ENCODE results near the gene CADPS2. TPM values are rescaled to one million over a fixed set of nuclear protein-coding genes. Genes with fewer than 3 reads are reported as not detected.
"Not testable (repeated sequence)": the region's sequence is repeated elsewhere in the genome, so short reads cannot be mapped to it uniquely, and the experiment has no call there.

Gene CADPS2
- total RNA-seq, 1 donor: 27.2 TPM

DNA sequence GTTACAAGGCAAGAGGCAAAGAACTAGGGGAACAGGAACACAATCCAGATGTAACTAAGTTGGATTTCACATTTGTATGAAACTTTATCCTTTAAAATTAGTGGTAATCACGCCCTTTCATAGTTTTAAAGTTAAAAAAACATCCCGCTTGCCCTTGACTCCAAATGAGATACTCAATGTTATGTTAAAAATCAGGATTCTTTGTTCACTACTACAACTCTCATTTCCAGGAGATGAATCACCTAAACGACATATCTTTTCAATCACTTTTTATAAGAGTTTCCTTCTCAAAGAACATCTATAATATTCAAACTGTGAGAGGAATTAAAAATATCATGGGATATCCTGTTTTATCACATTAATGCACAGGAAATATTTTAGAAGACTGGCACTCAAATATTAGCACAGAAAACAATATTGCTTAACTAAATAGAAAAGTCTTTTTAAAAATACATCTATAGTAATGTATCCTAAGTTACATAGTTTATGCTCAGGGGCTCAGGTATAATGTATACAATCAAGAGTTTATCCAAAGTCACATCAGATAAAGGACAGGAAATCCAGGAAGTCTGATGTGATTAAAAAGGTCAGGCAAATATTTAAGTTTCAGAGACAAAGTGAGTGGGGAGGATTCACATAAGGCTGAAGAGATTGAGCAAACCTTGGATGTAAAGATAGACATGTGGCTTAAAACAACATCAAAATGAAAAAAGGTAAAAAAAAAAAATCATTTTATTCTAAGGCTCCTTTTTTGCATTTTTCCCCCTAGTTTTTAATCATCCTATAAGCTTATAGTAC, 41.9 kb downstream of the CADPS2 start:
- DNase-seq (ENCODE audit: low read depth): no peak
- TF ChIP-seq, protein P1, sequence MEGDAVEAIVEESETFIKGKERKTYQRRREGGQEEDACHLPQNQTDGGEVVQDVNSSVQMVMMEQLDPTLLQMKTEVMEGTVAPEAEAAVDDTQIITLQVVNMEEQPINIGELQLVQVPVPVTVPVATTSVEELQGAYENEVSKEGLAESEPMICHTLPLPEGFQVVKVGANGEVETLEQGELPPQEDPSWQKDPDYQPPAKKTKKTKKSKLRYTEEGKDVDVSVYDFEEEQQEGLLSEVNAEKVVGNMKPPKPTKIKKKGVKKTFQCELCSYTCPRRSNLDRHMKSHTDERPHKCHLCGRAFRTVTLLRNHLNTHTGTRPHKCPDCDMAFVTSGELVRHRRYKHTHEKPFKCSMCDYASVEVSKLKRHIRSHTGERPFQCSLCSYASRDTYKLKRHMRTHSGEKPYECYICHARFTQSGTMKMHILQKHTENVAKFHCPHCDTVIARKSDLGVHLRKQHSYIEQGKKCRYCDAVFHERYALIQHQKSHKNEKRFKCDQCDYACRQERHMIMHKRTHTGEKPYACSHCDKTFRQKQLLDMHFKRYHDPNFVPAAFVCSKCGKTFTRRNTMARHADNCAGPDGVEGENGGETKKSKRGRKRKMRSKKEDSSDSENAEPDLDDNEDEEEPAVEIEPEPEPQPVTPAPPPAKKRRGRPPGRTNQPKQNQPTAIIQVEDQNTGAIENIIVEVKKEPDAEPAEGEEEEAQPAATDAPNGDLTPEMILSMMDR (IDR thresholded peaks at IDR 0.05; ENCODE audit: insufficient read depth, low read depth, low read length): no peak

DNA sequence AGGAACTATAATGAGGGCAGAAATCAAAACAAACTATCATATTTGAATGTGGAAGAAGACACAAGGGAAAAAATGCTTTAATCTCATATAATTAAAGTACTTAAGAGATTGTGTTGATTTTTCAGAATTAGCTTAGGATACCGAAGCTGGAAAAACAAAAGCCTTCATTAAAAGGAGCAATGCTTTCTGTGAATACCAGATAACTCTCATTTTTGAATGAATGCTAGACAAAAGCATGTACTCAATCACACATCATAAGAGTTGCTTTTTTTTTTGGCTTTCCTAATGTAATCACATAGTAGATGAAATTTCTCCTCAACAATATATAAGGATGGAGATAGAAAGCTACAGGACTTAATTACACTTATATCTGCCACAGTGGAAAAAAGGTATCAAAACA, 43.3 kb downstream of the CADPS2 start:
- DNase-seq (ENCODE audit: low read depth): no peak
- H3K4me3 ChIP-seq (ENCODE audit: low read depth, low read length): no peak overlapping the region
- TF ChIP-seq, protein P1 (IDR thresholded peaks at IDR 0.05; ENCODE audit: insufficient read depth, low read depth, low read length): no peak

More for the DNA sequence above, 41.9 kb downstream of the CADPS2 start:
- H3K4me3 ChIP-seq (ENCODE audit: low read depth, low read length): no peak overlapping the region

DNA sequence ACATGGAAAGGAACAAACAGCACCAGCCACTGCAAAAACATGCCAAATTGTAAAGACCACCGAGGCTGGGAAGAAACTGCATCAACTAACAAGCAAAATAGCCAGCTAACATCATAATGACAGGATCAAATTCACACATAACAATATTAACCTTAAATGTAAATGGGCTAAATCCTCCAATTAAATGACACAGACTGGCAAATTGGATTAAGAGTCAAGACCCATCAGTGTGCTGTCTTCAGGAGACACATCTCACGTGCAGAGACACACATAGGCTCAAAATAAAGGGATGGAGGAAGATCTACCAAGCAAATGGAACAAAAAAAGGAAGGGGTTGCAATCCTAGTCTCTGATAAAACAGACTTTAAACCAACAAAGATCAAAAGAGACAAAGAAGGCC, 50.0 kb downstream of the CADPS2 start:
- DNase-seq (ENCODE audit: low read depth); H3K4me3 ChIP-seq (ENCODE audit: low read depth, low read length): not testable (repeated sequence)

DNA sequence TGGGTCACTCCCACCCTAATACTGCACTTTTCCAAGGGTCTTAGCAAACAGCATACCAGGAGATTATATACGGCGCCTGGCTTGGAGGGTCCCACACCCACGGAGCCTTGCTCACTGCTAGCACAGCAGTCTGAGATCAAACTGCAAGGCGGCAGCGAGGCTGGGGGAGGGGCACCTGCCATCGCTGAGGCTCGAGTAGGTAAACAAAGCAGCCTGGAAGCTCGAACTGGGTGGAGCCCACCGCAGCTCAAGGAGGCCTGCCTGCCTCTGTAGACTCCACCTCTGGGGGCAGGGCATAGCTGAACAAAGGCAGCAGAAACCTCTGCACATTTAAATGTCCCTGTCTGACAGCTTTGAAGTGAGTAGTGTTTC, 51.7 kb downstream of the CADPS2 start:
- H3K4me3 ChIP-seq (ENCODE audit: low read depth, low read length); DNase-seq (ENCODE audit: low read depth): not testable (repeated sequence)

DNA sequence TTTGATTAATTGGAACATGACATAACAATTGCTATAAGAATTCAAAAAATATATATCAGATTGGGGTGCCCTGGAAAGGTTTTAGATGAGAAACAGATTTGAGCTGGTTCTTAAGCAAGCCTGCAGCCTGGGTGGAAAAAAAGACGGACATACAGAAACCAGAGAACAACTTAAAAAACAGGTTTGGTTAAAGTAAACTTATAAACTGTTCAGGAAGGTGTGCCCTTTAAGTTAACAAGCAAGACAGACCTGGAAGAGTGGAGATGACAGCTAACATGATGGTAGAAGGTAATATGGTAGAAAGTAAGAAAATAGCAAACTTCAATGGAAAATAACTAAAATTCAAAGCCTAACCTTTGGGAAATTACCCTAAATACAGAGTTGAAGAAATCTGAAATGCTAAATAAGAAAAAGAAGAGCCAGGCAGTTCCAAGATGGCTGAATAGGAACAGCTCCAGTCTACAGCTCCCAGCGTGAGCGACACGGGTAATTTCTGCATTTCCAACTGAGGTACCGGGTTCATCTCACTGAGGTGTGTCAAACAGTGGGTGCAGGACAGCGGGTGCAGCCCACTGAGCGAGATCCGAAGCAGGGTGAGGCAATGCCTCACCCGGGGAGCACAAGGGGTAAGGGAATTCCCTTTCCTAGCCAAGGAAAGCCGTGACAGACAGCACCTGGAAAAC, 52.2 kb downstream of the CADPS2 start:
- no peak for DNase-seq (ENCODE audit: low read depth)
- TF ChIP-seq, protein P1 (IDR thresholded peaks at IDR 0.05; ENCODE audit: insufficient read depth, low read depth, low read length): no peak
- no peak overlapping the region for H3K4me3 ChIP-seq (ENCODE audit: low read depth, low read length)

DNA sequence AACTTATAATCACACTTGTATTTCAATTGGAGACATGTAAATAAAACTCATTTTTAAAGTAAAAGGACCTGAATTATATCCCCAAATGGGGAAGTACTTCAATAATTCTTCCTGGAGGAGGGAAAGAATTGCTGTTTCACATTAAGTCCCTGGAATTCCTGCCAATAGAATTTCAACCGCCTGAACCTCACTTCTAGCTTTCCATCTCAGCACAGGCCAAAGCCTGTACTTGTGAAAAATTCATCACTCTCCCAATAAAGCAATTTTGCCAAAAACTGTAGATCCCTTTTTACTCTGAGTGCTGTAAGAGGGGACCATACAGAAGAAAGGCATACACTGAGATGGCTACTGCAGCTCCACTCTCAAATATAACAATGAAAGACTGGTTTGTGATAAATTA, 54.8 kb downstream of the CADPS2 start:
- H3K4me3 ChIP-seq (ENCODE audit: low read depth, low read length): no peak overlapping the region
- DNase-seq (ENCODE audit: low read depth): no peak
- TF ChIP-seq, protein P1 (IDR thresholded peaks at IDR 0.05; ENCODE audit: insufficient read depth, low read depth, low read length): no peak

DNA sequence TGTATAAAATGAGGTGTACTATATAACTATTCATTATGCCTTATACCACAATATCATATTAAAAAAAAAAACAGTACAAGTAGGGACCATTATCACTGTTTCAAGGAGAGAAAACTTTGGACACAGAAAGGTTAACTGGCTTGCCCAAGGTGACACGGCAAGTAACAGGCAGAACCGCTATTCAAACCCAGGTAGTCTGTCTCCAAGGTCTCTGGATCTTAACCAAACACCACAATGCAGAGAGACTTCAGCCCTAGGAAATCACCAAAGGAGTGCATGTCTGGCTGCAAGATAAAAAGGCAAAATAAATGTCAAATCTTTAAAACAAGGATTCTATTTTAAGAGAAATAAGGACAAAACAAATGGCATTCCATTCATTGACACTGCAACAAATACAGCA, 56.3 kb downstream of the CADPS2 start:
- TF ChIP-seq, protein P1 (IDR thresholded peaks at IDR 0.05; ENCODE audit: insufficient read depth, low read depth, low read length): no peak
- no peak for DNase-seq (ENCODE audit: low read depth)
- H3K4me3 ChIP-seq (ENCODE audit: low read depth, low read length): no peak overlapping the region

DNA sequence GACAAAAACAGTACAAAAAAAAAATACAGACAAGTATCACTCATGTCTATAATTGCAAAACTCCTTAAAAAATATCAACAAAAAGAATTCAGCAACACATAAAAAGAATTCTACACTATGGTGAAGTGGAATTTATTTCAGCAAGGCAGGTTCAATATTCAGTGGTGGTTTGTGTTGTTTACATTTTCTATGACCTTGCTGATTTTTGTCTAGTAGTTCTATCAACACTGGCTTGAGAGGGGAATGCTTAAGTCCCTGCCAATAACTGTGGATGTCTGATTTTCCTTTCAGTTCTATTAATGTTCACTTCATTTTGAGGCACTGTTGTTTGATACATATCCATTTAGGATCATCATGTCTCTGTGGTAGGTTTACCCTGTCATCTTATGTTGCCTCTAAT, 58.5 kb downstream of the CADPS2 start:
- no peak overlapping the region for H3K4me3 ChIP-seq (ENCODE audit: low read depth, low read length)
- TF ChIP-seq, protein P1 (IDR thresholded peaks at IDR 0.05; ENCODE audit: insufficient read depth, low read depth, low read length): no peak
- peak; percentile 2 for DNase-seq (ENCODE audit: low read depth)
